Measurements from ENCODE around the gene SP3. TPM values are rescaled to one million over a fixed set of nuclear protein-coding genes. Genes with fewer than 3 reads are reported as not detected.
A peak's percentile ranks its signal among the peaks of the same experiment; 100 is the strongest.

SP3 gene
- total RNA-seq, 1 experiment from 2014 or later: 139 TPM

DNA sequence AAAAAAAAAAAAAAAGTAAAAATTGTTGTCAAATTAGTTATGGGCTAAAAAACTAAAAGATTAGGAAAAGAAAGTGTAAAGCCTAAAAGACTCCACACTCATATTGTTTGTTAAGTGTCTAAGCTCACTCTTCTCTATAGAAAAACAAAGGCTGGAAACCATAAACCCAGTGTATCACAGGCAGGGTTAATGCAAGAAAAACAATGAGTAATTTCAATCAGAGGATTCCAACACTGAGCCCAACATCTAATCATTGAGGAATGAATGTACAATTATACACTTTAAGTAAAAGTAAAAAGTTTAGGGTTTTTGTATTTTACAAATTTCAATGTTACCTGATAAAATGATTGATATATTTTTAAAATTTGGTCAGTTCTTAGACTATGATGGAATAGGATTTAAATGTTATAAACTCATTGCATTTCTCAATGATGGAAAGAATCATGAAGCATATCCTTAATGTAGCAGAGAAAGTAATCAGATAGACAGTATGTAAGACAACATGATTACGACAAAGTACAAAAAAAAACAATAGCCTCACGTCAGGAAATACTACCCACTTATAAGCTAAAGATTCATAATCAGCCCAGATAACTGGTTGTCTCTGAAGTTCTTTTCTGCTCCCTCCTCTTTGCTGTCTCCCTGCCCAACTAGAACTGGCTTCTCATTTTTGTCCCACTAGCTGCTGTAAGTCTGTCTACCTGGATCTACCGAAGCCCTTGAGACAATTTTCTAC, 44.5 kb upstream of the SP3 start:
- no peaks in the 10 kb centered on the region for H3K9me2 ChIP-seq (replicated peaks; ENCODE audit: insufficient read depth, low read length)
- no peak overlapping the region for H3K9ac ChIP-seq (ENCODE audit: low read length)
- H3K27ac ChIP-seq (ENCODE audit: low read length): no peak overlapping the region
- no peak overlapping the region for H2AFZ ChIP-seq (ENCODE audit: low read length)
- H3K9me3 ChIP-seq (ENCODE audit: low read length): no peaks in the 10 kb centered on the region
- no peaks in the 10 kb centered on the region for H3K36me3 ChIP-seq (ENCODE audit: insufficient read depth, low read length)
- H3K79me2 ChIP-seq (ENCODE audit: low read length): no peaks in the 10 kb centered on the region
- no peak overlapping the region for H3K4me3 ChIP-seq (ENCODE audit: low read length)
- H3K4me1 ChIP-seq (ENCODE audit: low read length): no peaks in the 10 kb centered on the region
- DNase-seq: no peak
- no peaks in the 10 kb centered on the region for H4K20me1 ChIP-seq (ENCODE audit: insufficient read depth, low read depth, low read length)
- H3K27me3 ChIP-seq (ENCODE audit: low read length): no peaks in the 10 kb centered on the region
- no peak overlapping the region for H3K4me2 ChIP-seq (ENCODE audit: low read depth, low read length, poor library complexity, severe bottlenecking)

DNA sequence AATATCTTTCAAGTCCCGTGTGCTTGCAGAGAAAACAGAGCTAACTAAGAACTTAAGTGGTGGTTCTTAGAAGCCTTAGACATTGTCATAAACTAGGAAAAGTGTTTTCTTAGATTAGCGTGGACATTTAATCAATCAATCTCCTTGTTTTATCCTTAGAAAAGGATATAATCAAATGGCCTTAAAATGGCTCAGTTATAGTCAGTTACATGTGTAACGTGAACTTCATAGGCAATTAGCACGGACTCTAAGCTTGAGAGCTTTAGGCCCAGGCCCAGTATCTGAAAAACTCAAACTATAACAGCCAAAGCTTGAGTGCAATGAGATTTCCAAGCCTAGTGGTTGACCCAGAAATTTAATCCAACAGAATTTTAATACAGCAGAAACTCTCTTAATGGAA, 43.5 kb upstream of the SP3 start:
- Histone ChIP-seq H3K9ac (ENCODE audit: low read length) (no peak overlapping the region), H3K4me1 (ENCODE audit: low read length) (no peaks in the 10 kb centered on the region), H3K9me2 (replicated peaks; ENCODE audit: insufficient read depth, low read length) (no peaks in the 10 kb centered on the region), H2AFZ (ENCODE audit: low read length) (no peak overlapping the region), H4K20me1 (ENCODE audit: insufficient read depth, low read depth, low read length) (no peaks in the 10 kb centered on the region), H3K79me2 (ENCODE audit: low read length) (no peaks in the 10 kb centered on the region), H3K27ac (ENCODE audit: low read length) (no peak overlapping the region), H3K36me3 (ENCODE audit: insufficient read depth, low read length) (no peaks in the 10 kb centered on the region), H3K9me3 (ENCODE audit: low read length) (no peaks in the 10 kb centered on the region), H3K27me3 (ENCODE audit: low read length) (no peaks in the 10 kb centered on the region), H3K4me2 (ENCODE audit: low read depth, low read length, poor library complexity, severe bottlenecking) (no peak overlapping the region), H3K4me3 (ENCODE audit: low read length) (no peak overlapping the region)
- DNase-seq: no peak

DNA sequence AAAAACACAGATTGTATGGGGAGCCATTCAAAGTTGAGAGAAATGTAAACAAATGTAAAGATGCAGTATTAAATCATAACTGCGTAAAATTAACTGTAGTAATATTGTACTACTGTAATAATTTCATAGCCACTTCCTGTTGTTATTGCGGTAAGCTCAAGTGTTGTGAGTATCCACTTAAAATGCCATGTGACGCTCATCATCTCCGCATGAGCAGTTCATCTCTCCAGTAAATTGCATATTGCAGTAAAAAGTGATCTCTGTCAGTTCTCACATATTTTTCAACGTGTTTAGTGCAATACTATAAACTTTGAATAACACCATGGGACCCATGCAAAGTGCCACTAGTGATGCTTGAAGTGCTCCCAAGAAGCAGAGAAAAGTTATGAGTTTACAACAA, 41.8 kb upstream of the SP3 start:
- H3K4me2 ChIP-seq (ENCODE audit: low read depth, low read length, poor library complexity, severe bottlenecking): no peak overlapping the region

DNA sequence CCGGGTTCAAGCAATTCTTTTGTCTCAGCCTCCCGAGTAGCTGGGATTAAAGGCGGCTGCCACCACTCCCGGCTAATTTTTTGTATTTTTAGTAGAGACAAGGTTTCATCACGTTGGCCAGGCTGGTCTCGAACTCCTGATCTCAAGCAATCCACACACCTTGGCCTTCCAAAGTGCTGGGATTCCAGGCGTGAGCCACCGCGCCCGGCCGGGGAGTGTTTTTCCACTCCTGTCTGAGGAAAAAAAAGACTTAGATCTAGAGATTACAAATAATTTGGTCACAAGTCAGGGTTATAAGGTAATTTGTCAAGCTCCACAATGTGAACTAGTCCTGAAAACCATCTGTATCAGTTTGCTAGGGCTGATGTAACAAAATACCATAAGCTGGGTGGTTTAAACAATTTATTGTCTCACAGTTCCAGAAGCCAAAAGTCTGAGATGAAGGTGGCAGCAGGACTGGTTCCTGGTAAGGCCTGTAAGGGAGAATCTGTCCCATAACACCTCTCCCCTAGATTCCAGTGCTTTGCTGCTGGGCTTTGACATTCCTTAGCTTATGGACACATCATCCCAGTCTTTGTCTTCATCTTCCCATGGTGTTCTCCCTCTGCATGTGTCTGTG, 40.7 kb upstream of the SP3 start:
- H3K27me3 ChIP-seq (ENCODE audit: low read length): no peaks in the 10 kb centered on the region
- H3K4me3 ChIP-seq (ENCODE audit: low read length): no peak overlapping the region
- no peaks in the 10 kb centered on the region for H3K9me2 ChIP-seq (replicated peaks; ENCODE audit: insufficient read depth, low read length)
- H4K20me1 ChIP-seq (ENCODE audit: insufficient read depth, low read depth, low read length): no peaks in the 10 kb centered on the region
- no peak overlapping the region for H3K4me2 ChIP-seq (ENCODE audit: low read depth, low read length, poor library complexity, severe bottlenecking)
- no peaks in the 10 kb centered on the region for H3K4me1 ChIP-seq (ENCODE audit: low read length)
- no peak overlapping the region for H3K27ac ChIP-seq (ENCODE audit: low read length)
- no peaks in the 10 kb centered on the region for H3K36me3 ChIP-seq (ENCODE audit: insufficient read depth, low read length)
- H2AFZ ChIP-seq (ENCODE audit: low read length): no peak overlapping the region
- H3K79me2 ChIP-seq (ENCODE audit: low read length): no peaks in the 10 kb centered on the region
- no peak for DNase-seq
- H3K9me3 ChIP-seq (ENCODE audit: low read length): no peaks in the 10 kb centered on the region
- no peak overlapping the region for H3K9ac ChIP-seq (ENCODE audit: low read length)

More for the DNA sequence above, 41.8 kb upstream of the SP3 start:
- Histone ChIP-seq H3K9ac (ENCODE audit: low read length) (no peak overlapping the region), H4K20me1 (ENCODE audit: insufficient read depth, low read depth, low read length) (no peaks in the 10 kb centered on the region), H3K9me3 (ENCODE audit: low read length) (no peaks in the 10 kb centered on the region), H3K4me3 (ENCODE audit: low read length) (no peak overlapping the region), H3K9me2 (replicated peaks; ENCODE audit: insufficient read depth, low read length) (no peaks in the 10 kb centered on the region), H3K4me1 (ENCODE audit: low read length) (no peaks in the 10 kb centered on the region), H2AFZ (ENCODE audit: low read length) (no peak overlapping the region), H3K79me2 (ENCODE audit: low read length) (no peaks in the 10 kb centered on the region), H3K36me3 (ENCODE audit: insufficient read depth, low read length) (no peaks in the 10 kb centered on the region), H3K27me3 (ENCODE audit: low read length) (no peaks in the 10 kb centered on the region), H3K27ac (ENCODE audit: low read length) (no peak overlapping the region)
- DNase-seq: no peak

DNA sequence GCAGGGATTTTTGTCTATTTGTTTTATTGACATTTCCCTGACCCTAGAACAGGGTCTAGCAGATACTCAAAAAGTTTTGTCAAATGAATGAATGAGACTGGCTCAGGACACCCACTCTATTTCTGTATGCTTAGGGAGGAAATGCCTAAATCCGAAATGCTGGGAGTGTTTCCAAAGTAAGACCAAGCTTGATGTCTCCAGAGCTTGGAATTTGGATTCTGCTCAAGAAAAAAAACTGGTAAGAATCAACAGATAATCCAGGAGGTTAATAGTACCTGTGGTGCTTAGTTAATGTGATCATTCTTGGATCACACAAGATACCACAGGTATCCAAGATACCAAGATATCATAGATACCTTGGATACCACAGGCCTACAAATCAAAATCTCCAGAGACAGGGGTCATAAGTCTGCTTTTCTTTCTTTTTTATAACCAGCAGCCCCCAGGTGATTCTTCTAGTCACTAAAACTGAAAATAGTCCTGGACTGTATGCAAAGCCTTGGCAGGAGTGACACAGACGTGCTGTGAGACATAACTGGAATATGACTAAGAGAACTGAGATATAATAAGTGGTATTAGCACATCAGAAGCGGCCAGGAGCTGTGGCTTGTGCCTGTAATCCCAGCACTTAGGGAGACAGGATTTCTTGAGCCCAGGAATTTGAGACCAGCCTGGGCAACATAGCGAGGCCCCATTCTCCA, 39.9 kb upstream of the SP3 start:
- Histone ChIP-seq H3K9ac (ENCODE audit: low read length) (no peak overlapping the region), H4K20me1 (ENCODE audit: insufficient read depth, low read depth, low read length) (no peaks in the 10 kb centered on the region), H3K36me3 (ENCODE audit: insufficient read depth, low read length) (no peaks in the 10 kb centered on the region), H3K4me1 (ENCODE audit: low read length) (no peaks in the 10 kb centered on the region), H3K79me2 (ENCODE audit: low read length) (no peaks in the 10 kb centered on the region), H2AFZ (ENCODE audit: low read length) (no peak overlapping the region), H3K9me2 (replicated peaks; ENCODE audit: insufficient read depth, low read length) (no peaks in the 10 kb centered on the region), H3K27ac (ENCODE audit: low read length) (no peak overlapping the region), H3K4me3 (ENCODE audit: low read length) (no peak overlapping the region), H3K9me3 (ENCODE audit: low read length) (no peaks in the 10 kb centered on the region), H3K27me3 (ENCODE audit: low read length) (no peaks in the 10 kb centered on the region), H3K4me2 (ENCODE audit: low read depth, low read length, poor library complexity, severe bottlenecking) (no peak overlapping the region)
- DNase-seq: no peak

DNA sequence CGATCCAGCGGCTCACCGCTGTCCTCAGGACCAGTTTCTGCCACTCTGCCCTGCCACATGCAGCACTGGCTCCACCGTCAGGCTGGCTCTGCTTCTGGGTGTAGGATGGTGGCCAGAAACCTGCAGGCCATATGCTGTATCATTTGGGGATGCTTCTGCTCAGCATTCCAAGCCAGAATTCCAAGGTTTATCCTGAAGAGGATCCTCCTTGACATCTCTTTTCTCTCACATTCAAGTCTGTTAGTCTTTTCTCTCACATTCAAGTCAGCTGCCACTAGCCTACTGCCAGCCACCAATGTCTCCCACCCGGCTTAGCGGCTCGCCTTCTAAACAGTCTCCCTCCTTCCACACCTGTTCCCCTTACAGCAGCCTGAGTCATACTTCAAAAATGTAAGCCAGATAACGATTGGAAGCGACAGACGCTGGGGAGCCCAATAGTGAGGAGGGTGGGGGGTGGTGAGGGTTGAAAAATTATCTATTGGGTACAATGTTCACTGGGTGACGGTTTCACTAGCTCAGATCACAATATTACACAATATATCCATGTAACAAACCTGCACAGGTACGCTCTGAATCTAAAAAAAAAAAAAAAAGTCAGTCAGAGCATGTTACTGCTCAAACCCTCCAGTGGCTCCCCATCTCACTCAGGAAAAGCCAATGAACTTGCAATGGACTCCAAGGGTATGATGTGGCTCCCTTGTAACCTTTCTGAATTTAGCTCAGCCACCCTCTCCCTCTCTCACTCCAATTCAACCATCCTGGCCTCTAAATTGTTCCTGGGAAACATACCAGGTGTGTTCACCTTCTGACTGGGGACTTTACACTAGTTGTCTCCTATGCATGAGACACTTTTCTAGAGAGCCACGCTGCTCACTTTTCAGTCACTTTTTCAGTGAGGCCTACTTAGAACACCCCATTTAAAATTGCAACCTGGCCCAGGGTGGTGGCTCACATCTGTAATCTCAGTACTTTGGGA, 38.8 kb upstream of the SP3 start:
- no peak overlapping the region for H3K9ac ChIP-seq (ENCODE audit: low read length)
- H3K27me3 ChIP-seq (ENCODE audit: low read length): no peaks in the 10 kb centered on the region
- no peak overlapping the region for H3K4me2 ChIP-seq (ENCODE audit: low read depth, low read length, poor library complexity, severe bottlenecking)
- H3K9me2 ChIP-seq (replicated peaks; ENCODE audit: insufficient read depth, low read length): no peaks in the 10 kb centered on the region
- no peaks in the 10 kb centered on the region for H3K4me1 ChIP-seq (ENCODE audit: low read length)
- peak; percentile 48 for DNase-seq
- no peak overlapping the region for H3K4me3 ChIP-seq (ENCODE audit: low read length)
- no peak overlapping the region for H2AFZ ChIP-seq (ENCODE audit: low read length)
- no peaks in the 10 kb centered on the region for H3K9me3 ChIP-seq (ENCODE audit: low read length)
- H4K20me1 ChIP-seq (ENCODE audit: insufficient read depth, low read depth, low read length): no peaks in the 10 kb centered on the region
- H3K79me2 ChIP-seq (ENCODE audit: low read length): no peaks in the 10 kb centered on the region
- no peaks in the 10 kb centered on the region for H3K36me3 ChIP-seq (ENCODE audit: insufficient read depth, low read length)
- H3K27ac ChIP-seq (ENCODE audit: low read length): no peak overlapping the region

DNA sequence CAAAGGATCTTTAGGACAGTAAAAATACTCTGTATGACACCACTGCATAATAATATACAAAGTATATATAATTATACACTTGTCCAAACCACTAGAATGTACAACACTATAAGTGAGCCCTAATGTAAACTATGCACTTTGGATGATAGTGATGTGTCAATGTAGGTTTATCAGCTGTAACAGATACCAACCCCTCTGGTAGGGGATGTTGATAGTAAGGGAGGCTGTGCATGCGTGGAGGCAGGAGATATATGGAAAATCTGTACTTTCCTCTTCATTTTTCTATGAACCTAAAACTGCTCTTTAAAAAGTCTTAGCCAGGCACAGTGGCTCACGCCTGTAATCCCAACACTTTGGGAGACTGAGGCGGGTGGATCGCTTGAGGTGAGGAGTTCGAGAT, 37.5 kb upstream of the SP3 start:
- Histone ChIP-seq H3K9ac (ENCODE audit: low read length) (no peak overlapping the region), H3K79me2 (ENCODE audit: low read length) (no peaks in the 10 kb centered on the region), H3K27ac (ENCODE audit: low read length) (no peak overlapping the region), H3K4me1 (ENCODE audit: low read length) (peaks cover under 1% of the 10 kb centered on the region; the same call in 1 of the 2 replicates), H3K9me2 (replicated peaks; ENCODE audit: insufficient read depth, low read length) (no peaks in the 10 kb centered on the region), H3K36me3 (ENCODE audit: insufficient read depth, low read length) (no peaks in the 10 kb centered on the region), H2AFZ (ENCODE audit: low read length) (no peak overlapping the region), H4K20me1 (ENCODE audit: insufficient read depth, low read depth, low read length) (no peaks in the 10 kb centered on the region), H3K9me3 (ENCODE audit: low read length) (no peaks in the 10 kb centered on the region), H3K4me3 (ENCODE audit: low read length) (no peak overlapping the region), H3K27me3 (ENCODE audit: low read length) (no peaks in the 10 kb centered on the region), H3K4me2 (ENCODE audit: low read depth, low read length, poor library complexity, severe bottlenecking) (no peak overlapping the region)
- DNase-seq: no peak
